Lower lobe of right lung (tissue), 2 donors: Measurements from ENCODE around the gene DNAH9. TPM values are rescaled to one million over a fixed set of nuclear protein-coding genes. Genes with fewer than 3 reads are reported as not detected.

Source experiments
- ATAC-seq, 2 donors: fragments of 200-7000 bp; cut with Tn5 transposase; one replicate each; pipeline ENCODE4 v1.9.1; 2020 to 2022; ENCODE audit warnings: mild to moderate bottlenecking in 2 of 2, moderate library complexity in 2 of 2
- DNase-seq: peaks from one replicate; pipeline ENCODE4 v3.0.0-alpha.2; 2020
- H3K27ac ChIP-seq: fragments of 200-600 bp; one replicate; pipeline ENCODE4 v1.8.0; 2022
- H3K27me3 ChIP-seq: fragments of 200-600 bp; one replicate; pipeline ENCODE4 v1.8.0; 2022; ENCODE audit warnings: low read depth
- H3K36me3 ChIP-seq: fragments of 200-600 bp; one replicate; pipeline ENCODE4 v1.8.0; 2022; ENCODE audit warnings: mild to moderate bottlenecking
- H3K4me1 ChIP-seq: fragments of 200-600 bp; one replicate; pipeline ENCODE4 v1.8.0; 2022
- H3K4me3 ChIP-seq: fragments of 200-600 bp; one replicate; pipeline ENCODE4 v1.8.0; 2022; ENCODE audit warnings: mild to moderate bottlenecking
- H3K9me3 ChIP-seq: fragments of 200-600 bp; one replicate; pipeline ENCODE4 v1.8.0; 2022
- CTCF ChIP-seq: fragments of 200-600 bp; IDR thresholded peaks from one replicate; pipeline ENCODE4 v1.8.0; 2022; ENCODE audit warnings: antibody characterized with exemption, mild to moderate bottlenecking
- intact Hi-C: fragments of 100-400 bp; cut with DNase I; formaldehyde crosslinking; loops from one replicate; pipeline ENCODE4 v1.11.0; 2022
- total RNA-seq: library from RNA; stranded (reverse); fragmentation: NEBNext Ultra II Directional; extraction: Animal tissue kit (Norgen Biotek cat#: 25700); gene quantifications from one replicate; pipeline ENCODE4 v1.2.1, GENCODE V29; 2021
- donor health status: DM: no; HTN: yes; CAD: no; lungs with severe emphysema.

DNAH9 gene
- total RNA-seq, 1 donor from 2014 or later: 22.3 TPM

GRCh38 chr17:11642655-11643054 lies 44.4 kb downstream of the DNAH9 start:
- no peak overlapping the region for H3K27ac ChIP-seq
- ATAC-seq (no peak), DNase-seq (no peak)
- H3K4me1 ChIP-seq: peaks cover 7% of the 10 kb centered on the region
- no peaks in the 10 kb centered on the region for H3K9me3 ChIP-seq
- no peak overlapping the region for H3K4me3 ChIP-seq
- TF ChIP-seq CTCF: no peak
- H3K36me3 ChIP-seq: no peaks in the 10 kb centered on the region
- H3K27me3 ChIP-seq: no peaks in the 10 kb centered on the region
- intact Hi-C loops: no loop called here

GRCh38 chr17:11643851-11644250 lies 45.6 kb downstream of the DNAH9 start:
- intact Hi-C loops: no loop called here
- H3K4me1 ChIP-seq: peaks cover 7% of the 10 kb centered on the region
- H3K27ac ChIP-seq: no peak overlapping the region
- DNase-seq: no peak
- ATAC-seq: no peak
- H3K36me3 ChIP-seq: no peaks in the 10 kb centered on the region
- TF ChIP-seq CTCF: no peak
- no peak overlapping the region for H3K4me3 ChIP-seq
- H3K27me3 ChIP-seq: no peaks in the 10 kb centered on the region
- no peaks in the 10 kb centered on the region for H3K9me3 ChIP-seq

GRCh38 chr17:11644265-11645212 lies 46.3 kb downstream of the DNAH9 start:
- Histone ChIP-seq H3K9me3 (no peaks in the 10 kb centered on the region), H3K4me1 (peaks cover 7% of the 10 kb centered on the region), H3K27me3 (no peaks in the 10 kb centered on the region), H3K4me3 (no peak overlapping the region), H3K27ac (no peak overlapping the region), H3K36me3 (no peaks in the 10 kb centered on the region)
- ATAC-seq: peak; percentile 83
- intact Hi-C loops: no loop called here
- peak; percentile 61 for DNase-seq
- TF ChIP-seq CTCF: peak; percentile 77

GRCh38 chr17:11645426-11645825 lies 47.2 kb downstream of the DNAH9 start:
- no peak overlapping the region for H3K27ac ChIP-seq
- intact Hi-C loops: no loop called here
- no peak for ATAC-seq
- peaks cover 7% of the 10 kb centered on the region for H3K4me1 ChIP-seq
- no peaks in the 10 kb centered on the region for H3K27me3 ChIP-seq
- H3K36me3 ChIP-seq: no peaks in the 10 kb centered on the region
- no peak for TF ChIP-seq CTCF
- no peaks in the 10 kb centered on the region for H3K9me3 ChIP-seq
- no peak overlapping the region for H3K4me3 ChIP-seq
- no peak for DNase-seq

GRCh38 chr17:11651089-11651488 lies 52.8 kb downstream of the DNAH9 start:
- H3K36me3 ChIP-seq: no peaks in the 10 kb centered on the region

More at GRCh38 chr17:11651089-11651488, 52.8 kb downstream of the DNAH9 start:
- Histone ChIP-seq H3K9me3 (no peaks in the 10 kb centered on the region), H3K4me3 (no peak overlapping the region), H3K27ac (no peak overlapping the region), H3K27me3 (no peaks in the 10 kb centered on the region), H3K4me1 (no peaks in the 10 kb centered on the region)
- no peak for TF ChIP-seq CTCF
- no peak for DNase-seq
- ATAC-seq: no peak
- intact Hi-C loops: no loop called here
